DOHH2 (cell line): ENCODE data around the gene LCOR.

Experiments
- H3F3A ChIP-seq: fragments of 200-600 bp; sonication (generic), shearing (Covaris generic); 2 replicates; pipeline ENCODE4 v1.6.0; 2016; ENCODE audit warnings: antibody characterized with exemption, mild to moderate bottlenecking; ENCODE audit not compliant: control insufficient read depth, insufficient read depth
- H3K27ac ChIP-seq: fragments of 200-600 bp; sonication (generic); 2 replicates; pipeline ENCODE4 v1.5.1; 2014; ENCODE audit warnings: low read depth, mild to moderate bottlenecking, low read length, moderate library complexity
- H3K27me3 ChIP-seq: fragments of 200-600 bp; sonication (generic); 2 replicates; pipeline ENCODE4 v1.6.1; 2014; ENCODE audit warnings: mild to moderate bottlenecking, low read length, mixed read lengths; ENCODE audit not compliant: control insufficient read depth
- H3K36me3 ChIP-seq: fragments of 200-600 bp; sonication (generic); 2 replicates; pipeline ENCODE4 v1.6.1; 2014; ENCODE audit warnings: mild to moderate bottlenecking, low read length, moderate library complexity, mixed read lengths; ENCODE audit not compliant: control insufficient read depth
- H3K4me1 ChIP-seq: fragments of 200-600 bp; sonication (generic); 2 replicates; pipeline ENCODE4 v1.6.1; 2014; ENCODE audit warnings: mild to moderate bottlenecking, low read length, mixed read lengths; ENCODE audit not compliant: control insufficient read depth
- H3K4me2 ChIP-seq: fragments of 200-600 bp; sonication (generic); 2 replicates; pipeline ENCODE4 v1.6.0; 2014; ENCODE audit warnings: mild to moderate bottlenecking, low read length, moderate library complexity
- H3K4me3 ChIP-seq: fragments of 200-600 bp; sonication (generic); 2 replicates; pipeline ENCODE4 v1.5.1; 2014; ENCODE audit warnings: mild to moderate bottlenecking, low read length, mixed read lengths
- H3K79me2 ChIP-seq: fragments of 200-600 bp; sonication (generic); 2 replicates; pipeline ENCODE4 v1.6.1; 2014; ENCODE audit warnings: mild to moderate bottlenecking, low read length, mixed read lengths; ENCODE audit not compliant: control insufficient read depth
- H3K9me2 ChIP-seq: fragments of 200-600 bp; sonication (generic); replicated peaks from 2 replicates; pipeline ENCODE4 v1.6.1; 2014; ENCODE audit warnings: mild to moderate bottlenecking, low read length, mixed read lengths; ENCODE audit not compliant: control insufficient read depth
- H3K9me3 ChIP-seq: fragments of 200-600 bp; sonication (generic); 2 replicates; pipeline ENCODE4 v1.6.1; 2014; ENCODE audit warnings: antibody characterized with exemption, low read length, mixed read lengths; ENCODE audit not compliant: control insufficient read depth, insufficient read depth
- H4K20me1 ChIP-seq: fragments of 200-600 bp; sonication (generic); 2 replicates; pipeline ENCODE4 v1.6.0; 2014; ENCODE audit warnings: low read depth, mild to moderate bottlenecking, antibody characterized with exemption, low read length, moderate library complexity; ENCODE audit not compliant: control insufficient read depth, insufficient read depth
- EZH2phosphoT487 ChIP-seq: fragments of 200-600 bp; sonication (generic); IDR thresholded peaks from 2 replicates; pipeline ENCODE4 v1.6.1; 2017; ENCODE audit warnings: borderline replicate concordance, mild to moderate bottlenecking, antibody characterized with exemption, low read length, moderate library complexity, mixed read lengths
- TF ChIP-seq, protein P1 (sequence below): fragments of 200-600 bp; sonication (generic); IDR thresholded peaks from one replicate; pipeline ENCODE4 v1.5.1; 2014; ENCODE audit warnings: antibody characterized with exemption, mild to moderate bottlenecking, low read depth, low read length; ENCODE audit not compliant: poor library complexity, severe bottlenecking

Gene LCOR

DNA sequence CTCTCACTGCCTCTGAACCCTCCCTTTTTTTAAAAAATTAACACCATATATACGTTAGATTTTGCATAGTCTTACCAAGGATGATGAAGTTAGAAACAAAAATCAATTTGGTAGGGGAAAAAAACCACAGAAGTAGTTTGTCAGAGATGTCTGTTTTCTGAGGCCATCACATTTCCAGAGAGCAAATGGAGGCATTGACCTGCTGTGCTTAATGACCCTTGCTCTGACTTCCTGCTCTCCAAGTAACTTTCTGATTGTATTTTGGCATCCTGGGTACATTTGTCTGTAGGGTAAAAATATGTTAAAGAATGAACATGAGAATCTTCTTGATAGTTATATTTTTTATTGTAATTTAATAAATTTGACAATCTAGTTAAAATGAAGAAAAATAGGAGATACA lies 140.2 kb downstream of the LCOR start:
- no peak overlapping the region for H3K4me3 ChIP-seq
- no peaks in the 10 kb centered on the region for H3K27me3 ChIP-seq
- H3F3A ChIP-seq: no peaks in the 10 kb centered on the region
- no peaks in the 10 kb centered on the region for H3K36me3 ChIP-seq
- H3K27ac ChIP-seq: no peak overlapping the region
- H4K20me1 ChIP-seq: no peaks in the 10 kb centered on the region
- no peak for TF ChIP-seq EZH2phosphoT487
- TF ChIP-seq, protein P1, sequence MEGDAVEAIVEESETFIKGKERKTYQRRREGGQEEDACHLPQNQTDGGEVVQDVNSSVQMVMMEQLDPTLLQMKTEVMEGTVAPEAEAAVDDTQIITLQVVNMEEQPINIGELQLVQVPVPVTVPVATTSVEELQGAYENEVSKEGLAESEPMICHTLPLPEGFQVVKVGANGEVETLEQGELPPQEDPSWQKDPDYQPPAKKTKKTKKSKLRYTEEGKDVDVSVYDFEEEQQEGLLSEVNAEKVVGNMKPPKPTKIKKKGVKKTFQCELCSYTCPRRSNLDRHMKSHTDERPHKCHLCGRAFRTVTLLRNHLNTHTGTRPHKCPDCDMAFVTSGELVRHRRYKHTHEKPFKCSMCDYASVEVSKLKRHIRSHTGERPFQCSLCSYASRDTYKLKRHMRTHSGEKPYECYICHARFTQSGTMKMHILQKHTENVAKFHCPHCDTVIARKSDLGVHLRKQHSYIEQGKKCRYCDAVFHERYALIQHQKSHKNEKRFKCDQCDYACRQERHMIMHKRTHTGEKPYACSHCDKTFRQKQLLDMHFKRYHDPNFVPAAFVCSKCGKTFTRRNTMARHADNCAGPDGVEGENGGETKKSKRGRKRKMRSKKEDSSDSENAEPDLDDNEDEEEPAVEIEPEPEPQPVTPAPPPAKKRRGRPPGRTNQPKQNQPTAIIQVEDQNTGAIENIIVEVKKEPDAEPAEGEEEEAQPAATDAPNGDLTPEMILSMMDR: no peak
- H3K4me2 ChIP-seq: no peak overlapping the region
- H3K9me3 ChIP-seq: no peaks in the 10 kb centered on the region
- H3K79me2 ChIP-seq: no peaks in the 10 kb centered on the region
- H3K4me1 ChIP-seq: peaks cover 19% of the 10 kb centered on the region
- no peaks in the 10 kb centered on the region for H3K9me2 ChIP-seq

DNA sequence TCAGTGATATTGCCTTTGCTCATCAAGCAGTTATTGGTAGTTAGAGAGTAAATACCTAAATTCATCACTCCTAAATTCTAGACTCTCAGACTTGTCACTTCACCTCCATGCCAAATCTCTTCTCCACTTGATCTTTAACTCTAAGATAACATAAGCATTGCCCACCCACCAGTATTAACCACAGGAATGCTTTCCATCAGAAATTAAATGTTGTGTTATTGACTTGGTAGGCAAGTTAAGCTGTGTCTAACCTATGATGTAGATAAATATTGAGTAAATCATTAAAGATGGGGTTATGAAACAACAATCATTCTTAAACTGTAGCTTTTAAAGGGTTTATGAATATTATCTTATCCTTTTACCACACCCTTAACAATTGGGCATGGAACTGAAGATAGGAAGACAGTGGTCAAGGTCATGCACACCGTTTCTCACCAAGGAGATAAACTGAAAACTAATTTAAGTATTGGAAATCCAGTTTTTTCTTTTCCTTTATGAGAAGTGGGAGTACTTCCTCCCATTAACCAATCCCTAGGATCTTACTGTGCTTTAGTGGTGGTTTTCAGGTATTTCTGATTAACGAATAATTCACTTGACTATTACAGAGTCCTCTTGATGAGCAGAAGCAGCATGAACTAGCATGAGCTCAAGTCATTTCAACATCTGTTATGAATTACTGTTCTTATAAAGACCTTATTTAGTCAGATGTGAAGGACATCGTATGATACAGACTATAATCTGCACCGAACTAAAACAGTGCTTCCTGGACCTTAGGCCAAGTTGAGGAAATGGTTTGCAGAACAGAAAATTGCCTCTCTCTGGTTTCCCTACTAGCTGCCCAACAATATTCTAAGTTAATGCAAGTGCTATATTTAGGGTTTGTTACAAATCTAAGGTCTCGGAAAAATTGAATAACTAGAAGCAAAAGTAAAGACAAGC lies 142.0 kb downstream of the LCOR start:
- no peaks in the 10 kb centered on the region for H3K27me3 ChIP-seq
- no peak for TF ChIP-seq EZH2phosphoT487
- TF ChIP-seq, protein P1: no peak
- H3K4me1 ChIP-seq: peaks cover 19% of the 10 kb centered on the region
- no peaks in the 10 kb centered on the region for H4K20me1 ChIP-seq
- no peaks in the 10 kb centered on the region for H3K79me2 ChIP-seq
- H3K27ac ChIP-seq: peak overlapping the region; percentile 38
- H3K4me3 ChIP-seq: peak overlapping the region; percentile 35
- no peaks in the 10 kb centered on the region for H3K9me2 ChIP-seq
- H3F3A ChIP-seq: no peaks in the 10 kb centered on the region
- H3K36me3 ChIP-seq: no peaks in the 10 kb centered on the region
- no peaks in the 10 kb centered on the region for H3K9me3 ChIP-seq
- H3K4me2 ChIP-seq: peak overlapping the region; percentile 51

DNA sequence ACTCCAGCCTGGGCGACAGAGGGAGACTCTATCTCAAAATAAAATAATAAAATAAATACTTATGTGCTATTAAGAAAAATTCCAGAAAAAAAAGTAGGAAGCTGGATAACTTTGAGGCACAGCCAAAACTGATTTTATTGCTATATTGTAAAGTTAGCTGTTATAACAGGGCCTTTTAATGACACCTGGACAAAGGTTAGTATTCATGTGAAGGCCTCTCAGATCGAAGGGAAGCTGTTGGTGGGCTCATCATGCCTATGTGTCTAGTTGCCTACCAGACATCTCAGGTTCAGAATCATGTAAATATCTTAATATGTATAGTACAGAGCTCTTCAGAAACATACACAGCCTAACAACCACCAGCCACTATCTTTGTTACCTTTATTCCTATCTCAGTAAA lies 143.0 kb downstream of the LCOR start:
- Histone ChIP-seq H3K9me3 (no peaks in the 10 kb centered on the region), H3K4me3 (no peak overlapping the region)
- TF ChIP-seq EZH2phosphoT487: no peak
- TF ChIP-seq, protein P1: no peak

More for the DNA sequence above, 143.0 kb downstream of the LCOR start:
- Histone ChIP-seq H3K27ac (no peak overlapping the region), H3K4me1 (peaks cover 19% of the 10 kb centered on the region), H3K79me2 (no peaks in the 10 kb centered on the region), H3K27me3 (no peaks in the 10 kb centered on the region), H3K4me2 (no peak overlapping the region), H3K36me3 (no peaks in the 10 kb centered on the region), H3F3A (no peaks in the 10 kb centered on the region), H3K9me2 (no peaks in the 10 kb centered on the region), H4K20me1 (no peaks in the 10 kb centered on the region)
